HFF-Myc (cell line): ENCODE measurements around the gene USP30.

Source experiments
- DNase-seq: peaks from one replicate; pipeline ENCODE4 v3.0.0-alpha.2; 2011; ENCODE audit warnings: low read depth; ENCODE audit errors: extremely low read depth
- H3K4me3 ChIP-seq: replicated peaks from 2 replicates; pipeline ENCODE4 v1.5.1; 2011; ENCODE audit warnings: low read depth, mild to moderate bottlenecking, control low read depth, low read length
- CTCF ChIP-seq: IDR thresholded peaks from 2 replicates; pipeline ENCODE4 v1.5.1; 2012; ENCODE audit warnings: mild to moderate bottlenecking, low read depth, low read length, control low read depth; ENCODE audit errors: missing control alignments

Gene USP30

DNA sequence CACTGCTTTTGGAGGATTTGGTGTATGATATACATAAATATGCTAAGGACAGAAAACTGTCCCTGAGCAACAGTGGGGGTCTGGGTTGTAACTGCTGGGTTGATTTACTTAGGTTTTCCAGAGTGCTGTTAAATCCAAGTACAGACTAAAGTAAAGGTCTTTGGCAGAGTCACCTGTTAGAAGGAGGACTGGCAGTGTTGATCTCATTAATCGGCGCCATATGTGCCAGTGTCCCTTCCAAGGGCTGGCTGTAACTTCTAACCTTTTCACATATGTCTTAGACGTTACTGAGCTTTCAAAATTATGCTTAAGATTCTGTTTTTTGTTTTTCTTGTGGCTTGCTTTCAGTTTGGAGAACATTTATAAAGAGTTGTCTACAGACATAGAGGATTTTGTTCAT lies 50.1 kb downstream of the USP30 start:
- DNase-seq = no peak
- TF ChIP-seq CTCF = no peak

DNA sequence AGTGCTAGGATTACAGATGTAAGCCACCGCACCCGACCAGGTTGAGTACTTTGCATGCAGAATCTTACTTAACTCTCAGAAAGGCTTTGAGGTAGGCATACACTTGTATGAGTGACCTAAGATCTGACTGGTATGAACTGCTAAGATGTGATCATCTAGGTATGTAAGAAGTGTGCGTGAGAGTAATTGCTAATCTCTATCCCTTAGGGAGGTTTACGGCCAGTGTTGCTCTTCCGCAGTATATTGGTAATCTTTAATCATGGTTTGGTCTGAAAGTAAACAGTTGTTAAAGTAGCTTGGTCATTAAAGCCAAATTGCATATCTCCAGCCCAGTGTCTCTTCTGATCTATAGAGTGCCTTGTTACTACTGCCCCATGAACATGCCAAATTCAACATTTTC lies 52.8 kb downstream of the USP30 start:
- no peak overlapping the region for H3K4me3 ChIP-seq
- DNase-seq = no peak
- TF ChIP-seq CTCF = no peak

More for the DNA sequence above, 50.1 kb downstream of the USP30 start:
- no peak overlapping the region for H3K4me3 ChIP-seq

DNA sequence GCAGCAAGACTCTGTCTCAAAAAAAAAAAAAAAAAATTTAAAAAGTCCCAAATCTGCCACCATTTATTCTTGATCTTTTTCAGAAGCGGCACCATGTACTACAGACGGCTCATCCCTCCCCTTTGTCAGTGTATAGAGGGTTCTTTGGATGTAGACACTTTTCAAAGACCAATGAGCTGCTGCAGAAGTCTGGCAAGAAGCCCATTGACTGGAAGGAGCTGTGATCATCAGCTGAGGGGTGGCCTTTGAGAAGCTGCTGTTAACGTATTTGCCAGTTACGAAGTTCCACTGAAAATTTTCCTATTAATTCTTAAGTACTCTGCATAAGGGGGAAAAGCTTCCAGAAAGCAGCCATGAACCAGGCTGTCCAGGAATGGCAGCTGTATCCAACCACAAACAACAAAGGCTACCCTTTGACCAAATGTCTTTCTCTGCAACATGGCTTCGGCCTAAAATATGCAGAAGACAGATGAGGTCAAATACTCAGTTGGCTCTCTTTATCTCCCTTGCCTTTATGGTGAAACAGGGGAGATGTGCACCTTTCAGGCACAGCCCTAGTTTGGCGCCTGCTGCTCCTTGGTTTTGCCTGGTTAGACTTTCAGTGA lies 57.5 kb downstream of the USP30 start:
- H3K4me3 ChIP-seq = no peak overlapping the region
- TF ChIP-seq CTCF = no peak
- DNase-seq = no peak

GRCh38 chr12:109110988-109111495 lies 58.7 kb downstream of the USP30 start:
- peak; percentile 62 for DNase-seq
- TF ChIP-seq CTCF = no peak
- H3K4me3 ChIP-seq = peak overlapping the region; percentile 43

DNA sequence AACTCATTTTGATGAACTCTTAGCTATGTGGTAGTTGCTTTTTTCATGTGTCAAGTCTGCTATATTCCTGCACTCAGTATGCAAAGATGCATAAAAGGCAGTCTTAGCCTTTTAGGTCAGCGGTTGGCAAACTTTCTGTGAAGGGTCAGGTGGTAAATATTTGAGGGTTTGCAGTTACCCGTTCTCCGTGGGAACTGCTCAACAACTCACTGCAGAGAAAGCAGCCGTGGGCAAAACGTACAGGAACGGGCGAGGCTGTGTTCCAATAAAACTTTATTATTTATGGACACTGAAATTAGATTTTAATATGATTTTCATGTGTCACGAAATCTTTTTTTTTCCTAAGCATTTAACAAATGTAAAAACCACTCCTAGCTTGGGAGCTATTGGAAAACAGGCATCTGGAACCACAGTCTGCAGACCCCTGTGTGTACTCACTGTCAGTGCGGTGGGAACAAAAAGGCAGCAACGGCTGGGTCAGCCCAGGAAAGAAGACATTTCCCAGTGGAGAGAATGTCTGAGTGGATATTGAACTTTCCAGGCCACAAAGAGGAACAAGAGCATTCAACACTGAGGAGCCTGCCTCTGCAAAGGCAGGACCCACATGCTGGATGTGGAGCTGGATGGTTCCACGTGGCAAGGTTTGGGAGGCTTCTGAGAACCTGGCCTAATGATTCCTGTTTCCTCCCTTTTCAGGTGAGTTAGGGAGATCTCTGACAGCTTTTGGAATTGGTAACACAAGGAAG lies 60.5 kb downstream of the USP30 start:
- no peak for TF ChIP-seq CTCF

GRCh38 chr12:109113661-109114321 lies 61.4 kb downstream of the USP30 start:
- TF ChIP-seq CTCF = no peak
- no peak for DNase-seq
- H3K4me3 ChIP-seq = no peak overlapping the region

More for the DNA sequence above, 60.5 kb downstream of the USP30 start:
- no peak overlapping the region for H3K4me3 ChIP-seq
- no peak for DNase-seq
